Measurements from ENCODE around the gene RASD2. TPM values are rescaled to one million over a fixed set of nuclear protein-coding genes. Genes with fewer than 3 reads are reported as not detected.

The RASD2 gene
- polyA plus RNA-seq, 1 experiment, result 1.2 TPM

DNA sequence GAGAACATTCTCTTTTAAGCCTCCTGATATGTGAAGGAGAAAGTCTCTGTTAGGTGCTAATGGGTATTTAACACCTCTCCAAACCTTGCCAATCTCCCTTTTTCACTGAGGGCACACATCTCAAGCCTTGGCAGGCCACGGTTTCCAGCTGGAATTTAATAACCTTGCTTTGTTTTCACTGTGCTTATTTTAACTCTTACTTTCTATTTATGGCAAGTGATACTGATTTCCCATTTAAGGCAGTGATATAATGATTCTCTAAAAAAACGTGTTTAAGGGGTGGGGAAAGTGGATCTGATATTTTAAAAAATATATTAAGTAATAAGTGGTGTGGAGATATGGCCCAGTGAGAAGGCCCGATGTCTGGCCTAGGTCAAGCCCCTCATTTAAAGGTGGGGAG is 1.1 kb upstream of the RASD2 start:
- CTCF ChIA-PET, result interaction anchor here (1.0 to 2.5 kb wide), 4 partner anchors 9 to 109 kb away, joined by 3 to 13 read pairs (median 4); no protein-coding TSS in a partner anchor
- POLR2A ChIA-PET, result no interaction called here
- Histone ChIP-seq H3K4me3 (ENCODE audit: low read depth, low read length) (no peak overlapping the region; the same call in 1 of the 2 replicates), H3K36me3 (ENCODE audit: control insufficient read depth, insufficient read depth, low read length) (no peaks in the 10 kb centered on the region), H3K27me3 (ENCODE audit: control insufficient read depth, insufficient read depth, low read length) (peaks cover 15% of the 10 kb centered on the region)
- TF ChIP-seq, protein P1, sequence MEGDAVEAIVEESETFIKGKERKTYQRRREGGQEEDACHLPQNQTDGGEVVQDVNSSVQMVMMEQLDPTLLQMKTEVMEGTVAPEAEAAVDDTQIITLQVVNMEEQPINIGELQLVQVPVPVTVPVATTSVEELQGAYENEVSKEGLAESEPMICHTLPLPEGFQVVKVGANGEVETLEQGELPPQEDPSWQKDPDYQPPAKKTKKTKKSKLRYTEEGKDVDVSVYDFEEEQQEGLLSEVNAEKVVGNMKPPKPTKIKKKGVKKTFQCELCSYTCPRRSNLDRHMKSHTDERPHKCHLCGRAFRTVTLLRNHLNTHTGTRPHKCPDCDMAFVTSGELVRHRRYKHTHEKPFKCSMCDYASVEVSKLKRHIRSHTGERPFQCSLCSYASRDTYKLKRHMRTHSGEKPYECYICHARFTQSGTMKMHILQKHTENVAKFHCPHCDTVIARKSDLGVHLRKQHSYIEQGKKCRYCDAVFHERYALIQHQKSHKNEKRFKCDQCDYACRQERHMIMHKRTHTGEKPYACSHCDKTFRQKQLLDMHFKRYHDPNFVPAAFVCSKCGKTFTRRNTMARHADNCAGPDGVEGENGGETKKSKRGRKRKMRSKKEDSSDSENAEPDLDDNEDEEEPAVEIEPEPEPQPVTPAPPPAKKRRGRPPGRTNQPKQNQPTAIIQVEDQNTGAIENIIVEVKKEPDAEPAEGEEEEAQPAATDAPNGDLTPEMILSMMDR (IDR thresholded peaks at IDR 0.05; ENCODE audit: insufficient read depth, low read depth, low read length), result no peak
- DNase-seq (ENCODE audit: low read depth), result no peak

DNA sequence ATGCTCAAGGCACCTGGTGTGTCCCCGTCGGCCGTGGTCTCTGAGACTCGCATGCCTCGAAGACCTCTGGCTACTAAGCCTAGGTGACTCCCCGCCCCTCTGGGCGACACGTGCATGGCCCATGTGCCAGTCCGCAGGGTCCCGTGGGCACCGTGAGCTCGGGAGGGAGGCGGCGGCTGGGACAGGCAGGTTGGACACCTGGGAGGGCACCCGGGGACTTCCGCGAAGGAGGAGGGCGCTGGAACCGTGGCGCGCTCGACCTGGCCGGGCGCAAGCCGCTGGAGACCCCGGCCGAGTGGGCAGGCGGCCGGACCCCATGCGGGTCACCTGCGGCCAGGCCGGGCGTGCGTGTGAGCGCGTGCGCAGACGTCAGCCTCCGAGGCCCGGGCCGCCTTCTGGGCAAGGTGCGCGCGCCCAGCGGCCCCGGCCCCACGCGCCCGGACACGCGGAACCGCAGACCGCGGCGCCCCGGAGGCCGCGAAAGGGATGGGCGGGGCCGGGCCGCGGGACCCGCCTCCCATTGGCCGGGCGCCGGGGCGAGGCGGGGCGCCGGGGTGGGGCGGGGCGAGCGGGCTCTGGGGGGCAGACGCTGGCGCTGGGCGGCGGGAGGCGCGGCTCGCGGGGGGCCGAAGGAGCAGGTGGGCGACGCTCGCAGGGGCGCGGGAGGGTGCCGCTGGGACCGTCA is 579 bp upstream of the RASD2 start:
- ChIA-PET POLR2A (interaction anchor here (0.6 kb wide), 1 partner anchor 206 kb away, joined by 3 read pairs; no protein-coding TSS in a partner anchor), CTCF (interaction anchor here (1.0 to 2.5 kb wide), 6 partner anchors 9 to 189 kb away, joined by 3 to 13 read pairs (median 5); no protein-coding TSS in a partner anchor)
- no peak for DNase-seq (ENCODE audit: low read depth)
- H3K27me3 ChIP-seq (ENCODE audit: control insufficient read depth, insufficient read depth, low read length), result peaks cover 15% of the 10 kb centered on the region
- H3K36me3 ChIP-seq (ENCODE audit: control insufficient read depth, insufficient read depth, low read length), result no peaks in the 10 kb centered on the region
- TF ChIP-seq, protein P1 (IDR thresholded peaks at IDR 0.05; ENCODE audit: insufficient read depth, low read depth, low read length), result no peak
- H3K4me3 ChIP-seq (ENCODE audit: low read depth, low read length), result peak overlapping the region; percentile 58

DNA sequence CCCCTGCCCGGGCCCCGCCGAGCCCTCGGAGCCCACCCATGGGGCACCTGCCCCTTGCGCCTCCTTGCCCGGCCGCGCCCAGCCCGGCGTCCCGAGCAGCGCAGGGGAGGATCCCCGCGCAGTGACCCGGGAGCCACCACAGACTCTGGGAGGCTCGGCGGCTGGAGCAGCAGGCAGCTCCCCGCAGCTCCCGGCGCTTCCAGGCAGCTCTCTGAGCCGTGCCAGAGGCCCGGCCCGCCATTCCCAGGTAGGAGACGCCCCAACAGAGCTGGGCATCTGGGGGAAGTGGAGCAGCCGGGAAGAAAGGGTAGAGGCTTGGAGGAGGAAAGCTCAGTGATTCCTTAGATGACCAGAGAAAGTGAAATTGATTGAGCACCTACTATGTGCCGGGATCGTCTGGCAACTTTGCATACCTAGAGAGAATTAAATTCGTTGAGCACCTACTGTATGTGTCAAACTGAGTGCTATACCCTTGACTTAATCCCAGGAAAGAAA is 670 bp downstream of the RASD2 start:
- ChIA-PET CTCF (interaction anchor here (1.0 to 1.4 kb wide), 5 partner anchors 9 to 190 kb away, joined by 3 to 5 read pairs (median 5); no protein-coding TSS in a partner anchor), POLR2A (no interaction called here)
- TF ChIP-seq, protein P1 (IDR thresholded peaks at IDR 0.05; ENCODE audit: insufficient read depth, low read depth, low read length), result no peak
- Histone ChIP-seq H3K4me3 (ENCODE audit: low read depth, low read length) (peak overlapping the region; percentile 58), H3K36me3 (ENCODE audit: control insufficient read depth, insufficient read depth, low read length) (no peaks in the 10 kb centered on the region), H3K27me3 (ENCODE audit: control insufficient read depth, insufficient read depth, low read length) (peaks cover 15% of the 10 kb centered on the region)
- DNase-seq (ENCODE audit: low read depth), result no peak

DNA sequence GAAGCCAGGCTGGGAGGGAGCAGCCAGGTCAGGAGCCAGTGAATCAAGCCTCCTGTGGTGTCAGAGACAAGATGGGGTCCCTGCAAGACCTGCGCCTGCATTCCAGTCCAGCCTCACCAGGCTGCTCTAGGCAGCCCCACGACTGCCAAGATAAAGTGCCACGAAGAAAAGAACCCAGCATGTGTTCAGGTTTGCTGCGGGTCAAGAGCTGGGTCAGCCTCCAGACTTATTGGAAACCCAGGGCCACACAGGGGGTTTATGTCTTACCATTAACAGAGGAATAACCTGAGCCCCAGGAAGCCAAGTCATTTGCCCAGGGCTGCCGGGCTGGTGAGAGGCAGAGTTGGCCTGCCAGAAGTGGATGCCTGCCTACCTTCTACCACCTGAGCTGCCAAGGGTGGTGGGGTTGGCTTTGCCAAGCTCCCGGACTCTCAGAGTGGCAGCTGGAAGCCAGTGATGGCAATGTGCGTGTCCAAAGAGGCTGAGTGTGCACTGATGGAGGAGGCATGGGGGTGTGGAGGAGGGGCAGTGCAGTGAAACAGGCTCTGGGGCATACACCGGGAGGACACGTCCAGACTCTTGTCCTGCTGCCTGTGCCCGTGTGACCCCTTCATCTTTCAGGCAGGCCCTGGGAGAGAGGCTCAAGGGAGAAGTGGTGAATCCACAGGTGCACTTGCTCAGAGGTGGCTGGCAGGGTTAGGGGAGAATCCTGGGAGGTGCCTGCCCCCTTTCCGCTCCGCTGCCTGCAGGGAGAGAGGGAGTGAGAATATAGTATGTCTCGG is 1.7 kb downstream of the RASD2 start:
- ChIA-PET CTCF (interaction anchor here (1.4 kb wide), 1 partner anchor 40 kb away, joined by 3 read pairs; no protein-coding TSS in a partner anchor), POLR2A (no interaction called here)

More for the DNA sequence above, 1.7 kb downstream of the RASD2 start:
- Histone ChIP-seq H3K27me3 (ENCODE audit: control insufficient read depth, insufficient read depth, low read length) (peaks cover 15% of the 10 kb centered on the region), H3K36me3 (ENCODE audit: control insufficient read depth, insufficient read depth, low read length) (no peaks in the 10 kb centered on the region), H3K4me3 (ENCODE audit: low read depth, low read length) (no peak overlapping the region)
- DNase-seq (ENCODE audit: low read depth), result no peak
- TF ChIP-seq, protein P1 (IDR thresholded peaks at IDR 0.05; ENCODE audit: insufficient read depth, low read depth, low read length), result no peak

All from BJ (cell line).